ENCODE measurements around the gene NRROS.
A peak's percentile ranks its signal among the peaks of the same experiment; 100 is the strongest.

The NRROS gene

DNA sequence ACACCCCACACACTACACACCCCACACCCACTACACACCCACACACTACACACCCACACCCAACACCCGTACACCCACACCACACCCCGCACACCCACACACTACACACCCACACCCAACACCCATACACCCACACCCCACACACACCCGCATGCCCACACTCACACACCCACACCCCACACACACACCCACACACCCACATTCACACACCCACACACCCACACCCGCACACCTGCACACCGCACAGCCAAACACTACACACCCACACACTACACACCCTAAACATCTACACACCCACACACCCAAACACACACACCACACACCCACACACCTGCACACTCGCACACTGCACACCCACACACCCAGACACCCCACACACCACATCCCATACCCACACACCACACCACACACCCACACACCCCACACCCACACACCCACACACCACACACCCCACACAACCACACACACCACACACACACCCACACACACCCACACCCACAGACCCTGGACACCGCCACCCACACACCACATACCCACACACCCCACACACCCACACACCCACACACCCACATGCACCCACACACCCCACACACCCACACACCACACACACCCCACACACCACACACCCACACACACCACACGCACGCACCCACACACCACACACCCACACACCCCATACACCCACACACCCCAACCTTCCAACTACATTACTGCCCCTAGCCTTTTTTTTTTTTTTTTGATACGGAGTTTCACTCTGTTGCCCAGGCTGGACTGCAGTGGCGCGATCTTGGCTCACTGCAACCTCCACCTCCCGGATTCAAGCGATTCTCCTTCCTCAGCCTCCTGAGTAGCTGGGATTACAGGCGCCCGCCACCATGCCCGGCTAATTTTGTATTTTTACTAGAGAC, 55.7 kb downstream of the NRROS start:
- TF ChIP-seq POLR2A (IDR thresholded peaks at IDR 0.05; ENCODE audit: low read length) (no peak), GATA1 (IDR thresholded peaks at IDR 0.05; ENCODE audit: low read depth, low read length) (no peak)
- DNase-seq = peak; percentile 8 to 41

DNA sequence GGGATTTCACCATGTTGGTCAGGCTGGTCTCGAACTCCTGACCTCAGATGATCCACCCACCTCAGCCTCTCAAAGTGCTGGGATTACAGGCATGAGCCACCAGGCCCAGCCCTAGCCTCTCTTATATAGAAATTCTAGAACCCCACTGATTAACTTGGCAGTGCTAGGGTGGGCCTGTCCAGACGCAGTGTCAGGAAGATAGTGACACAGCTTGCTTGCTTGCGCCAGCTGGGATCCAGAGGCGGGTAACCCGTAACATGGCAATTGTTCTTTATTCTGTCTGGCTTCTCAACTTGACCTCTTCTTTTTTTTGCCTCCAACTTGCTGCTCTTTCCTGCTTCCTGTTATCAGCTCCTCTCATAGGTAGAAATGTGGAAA, 56.3 kb downstream of the NRROS start:
- TF ChIP-seq POLR2A (IDR thresholded peaks at IDR 0.05; ENCODE audit: low read length) (no peak), GATA1 (IDR thresholded peaks at IDR 0.05; ENCODE audit: low read depth, low read length) (no peak)
- DNase-seq = peak in 1 of 2 experiments; percentile 7

DNA sequence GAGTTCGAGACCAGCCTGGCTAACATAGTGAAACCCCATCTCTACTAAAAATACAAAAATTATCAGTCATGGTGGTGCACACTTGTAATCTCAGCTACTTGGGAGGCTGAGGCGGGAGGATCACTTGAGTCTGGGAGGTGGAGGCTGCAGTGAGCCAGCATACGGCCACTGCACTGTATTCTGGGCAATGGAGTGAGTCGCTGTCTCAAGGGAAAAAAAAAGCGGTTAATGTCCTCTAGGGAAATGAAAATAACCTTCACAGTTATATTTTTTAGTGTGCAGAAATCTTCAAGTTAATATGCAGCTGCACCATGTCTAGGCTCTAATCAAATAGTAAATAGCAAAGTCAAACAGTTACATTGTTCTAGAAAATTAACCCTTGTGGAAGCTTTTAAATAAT, 57.8 kb downstream of the NRROS start:
- DNase-seq = no peak
- TF ChIP-seq POLR2A (IDR thresholded peaks at IDR 0.05; ENCODE audit: low read length) (no peak), GATA1 (IDR thresholded peaks at IDR 0.05; ENCODE audit: low read depth, low read length) (no peak)

DNA sequence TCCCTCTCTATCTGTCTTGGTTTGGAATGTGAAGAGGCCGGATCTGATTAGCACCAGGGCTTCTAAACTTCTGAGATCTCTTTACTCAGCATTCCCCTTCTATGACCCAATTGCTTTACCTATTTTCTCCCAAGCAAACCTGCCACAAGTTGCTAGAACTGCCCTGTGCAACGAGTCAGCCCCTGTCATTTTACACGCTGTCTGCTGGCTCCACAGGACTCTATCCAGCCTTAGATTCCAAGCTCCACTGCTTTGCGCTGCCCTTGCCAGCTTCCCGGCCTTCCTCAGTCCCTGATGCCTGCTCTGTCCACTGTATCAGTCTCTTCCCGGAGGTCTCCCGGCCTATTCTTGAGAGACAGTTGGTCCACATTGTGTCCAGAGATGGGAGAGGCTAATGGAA, 60.3 kb downstream of the NRROS start:
- TF ChIP-seq POLR2A (IDR thresholded peaks at IDR 0.05; ENCODE audit: low read length) (no peak), GATA1 (IDR thresholded peaks at IDR 0.05; ENCODE audit: low read depth, low read length) (no peak)
- no peak for DNase-seq

DNA sequence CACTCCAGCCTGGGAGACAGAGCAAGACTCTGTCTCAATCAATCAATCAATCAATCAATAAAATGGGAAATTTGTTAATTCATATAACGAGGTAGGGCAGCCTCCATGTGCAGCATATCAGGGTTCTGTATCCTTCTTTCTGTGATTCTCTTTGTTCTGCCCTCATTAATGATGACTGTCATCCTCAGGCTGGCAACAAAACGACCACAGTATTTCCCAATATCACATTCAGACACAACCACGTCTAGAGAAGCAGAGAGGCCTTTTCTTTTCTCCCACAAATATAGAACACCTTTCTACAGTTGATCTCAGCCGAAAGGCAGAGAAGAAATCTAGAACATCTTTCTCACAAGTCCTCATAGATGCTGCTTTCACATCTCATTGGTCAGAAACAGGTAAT, 61.3 kb downstream of the NRROS start:
- TF ChIP-seq GATA1 (IDR thresholded peaks at IDR 0.05; ENCODE audit: low read depth, low read length) (no peak), POLR2A (IDR thresholded peaks at IDR 0.05; ENCODE audit: low read length) (no peak)
- DNase-seq = no peak

DNA sequence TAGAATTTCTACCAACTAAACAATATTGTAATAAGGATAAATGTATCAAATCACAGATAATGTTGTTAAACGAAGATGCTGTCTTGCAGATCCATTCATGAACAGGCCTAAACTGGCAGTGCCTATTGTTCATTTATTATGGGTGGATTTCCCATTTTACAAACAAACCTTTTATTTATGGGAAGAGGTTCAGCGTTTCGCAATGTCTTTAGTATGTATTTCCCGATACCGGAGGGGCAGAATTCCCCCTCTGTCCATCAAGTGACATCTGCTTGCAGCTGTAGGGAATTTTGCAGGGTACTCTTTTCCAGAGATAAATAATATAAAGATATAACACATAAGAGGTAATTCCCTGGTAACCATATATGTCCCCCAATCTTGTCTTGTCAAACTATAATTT, 66.8 kb downstream of the NRROS start:
- TF ChIP-seq POLR2A (IDR thresholded peaks at IDR 0.05; ENCODE audit: low read length) (no peak), GATA1 (IDR thresholded peaks at IDR 0.05; ENCODE audit: low read depth, low read length) (no peak)
- DNase-seq = no peak

DNA sequence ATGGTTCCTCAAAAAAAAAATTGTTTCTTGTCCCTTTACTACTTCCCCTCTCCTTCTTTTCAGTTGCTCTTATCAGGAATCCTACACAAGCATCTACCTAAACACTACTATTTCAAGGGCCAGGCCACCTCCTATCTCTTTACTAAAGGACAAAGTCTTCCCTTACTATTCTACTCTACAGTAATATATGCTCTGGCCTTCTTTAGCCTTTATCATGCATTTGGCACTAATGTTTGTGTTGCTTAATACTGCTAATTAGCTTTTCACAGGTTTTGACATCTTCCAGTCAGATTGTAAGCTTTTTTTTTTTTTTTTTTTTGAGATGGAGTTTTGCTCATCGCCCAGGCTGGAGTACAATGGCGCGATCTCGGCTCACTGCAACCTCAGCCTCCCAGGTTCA, 67.2 kb downstream of the NRROS start:
- TF ChIP-seq GATA1 (IDR thresholded peaks at IDR 0.05; ENCODE audit: low read depth, low read length) (no peak), POLR2A (IDR thresholded peaks at IDR 0.05; ENCODE audit: low read length) (no peak)
- no peak for DNase-seq

DNA sequence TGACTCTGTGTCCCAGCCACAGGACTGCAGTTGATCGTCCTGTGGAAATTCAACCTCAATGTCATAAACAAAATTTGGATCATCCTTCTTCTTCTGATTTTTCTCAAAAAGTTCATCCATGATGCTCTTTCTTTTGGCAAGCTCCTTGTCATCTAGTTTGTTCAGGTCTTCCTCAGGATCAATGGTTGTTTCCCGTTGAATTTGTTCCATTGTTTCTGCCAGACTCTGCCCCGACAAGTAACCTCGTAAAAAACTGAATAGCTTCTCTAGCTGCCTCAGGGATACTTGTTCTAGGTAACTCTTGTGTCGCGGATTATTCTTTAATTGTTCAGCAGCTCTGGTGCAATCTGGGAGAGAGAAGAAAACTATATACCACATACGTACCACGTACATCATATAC, 68.1 kb downstream of the NRROS start:
- no peak for DNase-seq
- TF ChIP-seq POLR2A (IDR thresholded peaks at IDR 0.05; ENCODE audit: low read length) (no peak), GATA1 (IDR thresholded peaks at IDR 0.05; ENCODE audit: low read depth, low read length) (no peak)

DNA sequence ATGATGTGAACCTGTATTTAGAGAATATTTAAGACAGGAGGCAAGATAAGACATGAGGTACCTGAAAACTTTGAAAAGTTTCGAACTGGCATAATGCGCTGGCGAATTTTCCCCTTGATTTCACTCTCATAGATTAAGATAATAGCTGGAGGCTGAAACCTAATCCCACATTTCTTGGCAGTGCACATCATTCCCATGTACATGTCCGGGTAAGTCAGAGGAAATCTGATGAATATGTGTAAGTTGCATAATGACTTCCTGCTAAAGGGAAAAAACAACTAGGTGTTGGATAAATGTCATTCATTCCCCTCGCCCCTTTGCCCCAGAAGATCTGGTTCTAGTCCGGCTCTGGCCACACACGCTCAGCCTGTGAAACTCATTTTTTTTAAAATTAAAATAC, 69.0 kb downstream of the NRROS start:
- no peak for DNase-seq
- TF ChIP-seq GATA1 (IDR thresholded peaks at IDR 0.05; ENCODE audit: low read depth, low read length) (no peak), POLR2A (IDR thresholded peaks at IDR 0.05; ENCODE audit: low read length) (no peak)
